GM21717 (cell line): ENCODE measurements around the gene UBE2E1.
"Not testable (repeated sequence)": the region's sequence is repeated elsewhere in the genome, so short reads cannot be mapped to it uniquely, and the experiment has no call there.

Experiments used
- ATAC-seq: cut with Tn5 transposase; IDR thresholded peaks from one replicate; pipeline ENCODE4 v1.9.1; 2021; ENCODE audit warnings: mild to moderate bottlenecking, moderate library complexity; ENCODE audit not compliant: unreplicated experiment

Gene UBE2E1

GRCh38 chr3:23875113-23875725 lies 69.5 kb downstream of the UBE2E1 start:
- no peak for ATAC-seq

- ATAC-seq, result no peak
Observed at GRCh38 chr3:23876923-23877322, 71.2 kb downstream of the UBE2E1 start.

DNA sequence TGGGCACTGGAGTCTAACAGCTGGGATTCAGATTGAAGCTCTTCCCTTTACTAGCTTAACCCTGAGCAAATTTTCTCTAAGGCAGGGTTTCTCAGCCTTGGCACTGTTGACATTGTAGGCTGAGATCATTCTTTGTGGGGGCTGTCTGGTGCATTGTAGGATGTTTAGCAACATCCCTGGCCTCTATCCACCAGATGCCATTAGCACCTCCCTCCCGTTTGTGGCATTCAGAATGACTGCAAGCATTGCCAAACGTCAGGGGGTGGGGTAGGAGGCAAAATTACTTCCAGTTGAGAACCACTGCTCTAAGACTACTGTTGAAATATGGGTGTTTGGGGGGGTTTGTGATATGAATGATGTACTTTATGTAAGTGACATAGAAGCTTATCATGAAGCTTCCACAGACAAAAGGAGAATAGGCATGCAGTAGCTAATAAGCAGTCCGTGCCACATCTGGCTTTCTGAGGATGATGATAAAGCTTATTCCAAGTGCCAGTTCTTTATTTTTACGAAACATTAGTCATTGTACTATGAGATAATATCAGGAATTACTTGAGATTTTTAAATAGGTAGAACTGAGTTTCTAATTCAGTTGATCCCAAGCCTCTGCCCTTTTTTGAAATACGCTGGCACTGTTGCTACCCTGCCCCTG lies 71.7 kb downstream of the UBE2E1 start:
- ATAC-seq, result no peak

DNA sequence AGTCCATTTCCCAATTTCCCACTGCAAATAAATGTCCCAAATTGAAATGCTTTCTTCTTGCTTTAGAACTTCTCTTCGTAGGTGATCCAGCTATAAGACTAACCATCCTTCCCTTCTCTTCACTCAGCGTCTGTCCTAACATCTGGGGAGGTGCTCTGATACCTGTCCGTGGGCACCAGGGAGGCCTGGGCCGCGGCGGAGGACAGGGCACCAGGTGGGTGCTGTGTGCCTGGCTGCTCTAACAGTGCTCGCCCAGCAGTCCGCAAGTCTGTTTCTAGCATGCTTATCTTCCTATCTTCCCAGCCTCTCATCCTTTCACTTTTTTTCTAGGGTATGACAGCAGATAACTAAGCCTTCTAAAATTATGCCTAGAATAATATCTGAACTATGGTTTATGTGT lies 73.7 kb downstream of the UBE2E1 start:
- ATAC-seq, result no peak

DNA sequence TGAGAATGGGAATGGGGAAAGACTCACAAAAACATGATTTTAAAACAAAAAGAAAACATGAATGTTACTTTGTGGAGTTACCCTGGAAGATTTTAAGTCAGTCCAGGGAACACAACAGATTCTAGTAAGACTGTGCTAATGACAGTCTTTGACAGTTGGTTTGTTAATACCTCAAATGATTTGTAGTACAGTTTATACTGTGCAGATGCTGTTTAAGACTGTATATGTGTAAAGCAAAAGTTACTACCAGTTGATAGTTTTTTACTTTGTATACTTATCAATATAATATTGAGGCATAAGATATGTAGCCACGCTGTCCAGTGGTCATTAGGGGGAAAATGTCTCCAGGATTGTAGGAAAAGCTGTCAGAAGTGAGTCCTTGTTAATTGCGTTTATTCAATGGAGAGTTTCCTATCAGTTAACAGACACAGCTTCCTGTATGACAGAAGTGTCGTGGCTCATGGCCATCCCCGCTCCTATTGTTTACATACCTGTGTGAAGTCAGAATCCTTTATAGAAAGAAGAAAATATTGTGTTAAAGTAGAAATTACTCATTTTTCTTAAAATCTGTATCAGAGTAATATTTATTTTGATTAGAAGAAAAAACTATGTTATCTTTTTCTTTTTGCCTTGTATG lies 75.1 kb downstream of the UBE2E1 start:
- no peak for ATAC-seq

GRCh38 chr3:23881993-23882392 lies 76.2 kb downstream of the UBE2E1 start:
- ATAC-seq, result not testable (repeated sequence)

GRCh38 chr3:23882487-23882918 lies 76.7 kb downstream of the UBE2E1 start:
- no peak for ATAC-seq

- ATAC-seq, result no peak
Observed at GRCh38 chr3:23884481-23884880, 78.7 kb downstream of the UBE2E1 start.

DNA sequence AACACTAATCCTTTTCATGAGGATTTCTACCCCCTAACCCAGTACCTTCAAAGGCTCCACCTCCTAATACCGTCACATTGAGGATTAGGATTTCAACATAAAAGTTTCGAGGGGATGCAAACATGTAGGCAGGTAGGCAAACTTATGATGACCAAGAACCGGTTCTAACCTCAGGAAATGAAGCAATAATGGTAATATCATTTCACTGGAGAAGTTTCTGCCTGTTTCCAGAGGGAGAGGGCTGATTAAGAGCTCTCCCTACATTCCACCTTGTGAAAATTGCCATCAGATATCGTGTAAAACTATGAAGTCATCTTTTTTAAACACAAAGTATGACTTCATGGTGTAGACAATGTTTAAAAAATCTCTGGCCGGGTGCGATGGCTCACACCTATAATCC lies 79.5 kb downstream of the UBE2E1 start:
- ATAC-seq, result no peak

DNA sequence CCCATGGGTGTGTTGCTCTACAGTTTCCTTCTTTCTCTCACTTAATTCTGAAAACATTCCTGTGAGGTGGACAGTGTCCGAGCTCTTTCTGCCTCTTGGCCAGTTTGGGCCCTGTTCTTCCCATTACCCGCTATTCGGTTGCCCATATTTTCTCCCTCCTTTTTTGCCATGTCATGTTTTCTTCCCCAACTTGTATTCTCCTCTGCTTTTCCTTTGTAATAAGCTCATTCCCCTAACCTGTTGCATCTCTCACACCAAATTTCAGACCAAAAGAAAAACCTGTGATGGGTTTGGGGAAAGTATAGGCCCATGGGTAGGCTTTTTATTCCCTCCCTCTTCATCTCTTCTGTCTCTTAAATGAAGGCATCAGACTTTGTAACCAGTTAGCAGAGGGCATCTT lies 80.6 kb downstream of the UBE2E1 start:
- no peak for ATAC-seq

- no peak for ATAC-seq
Observed at GRCh38 chr3:23888617-23889228, 83.0 kb downstream of the UBE2E1 start.

DNA sequence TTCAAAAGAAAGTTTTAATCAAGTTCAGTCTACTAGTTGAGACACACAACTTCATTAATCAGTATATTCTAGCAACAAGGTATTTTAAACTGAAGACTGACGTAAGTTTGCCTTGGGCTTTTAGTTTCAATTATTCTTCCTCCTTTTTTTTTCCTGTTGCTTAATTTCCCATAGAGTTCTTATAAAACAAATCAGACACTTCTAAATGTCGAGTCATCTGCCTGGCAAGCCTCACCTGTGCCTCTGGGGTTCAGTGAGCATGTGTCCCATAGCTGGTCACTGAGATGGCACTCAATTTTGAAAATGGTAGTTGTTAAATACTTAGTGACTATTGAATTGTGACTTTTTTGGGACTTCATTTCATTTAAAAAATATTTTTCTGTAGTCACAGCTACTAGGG lies 83.6 kb downstream of the UBE2E1 start:
- no peak for ATAC-seq

GRCh38 chr3:23889950-23890349 lies 84.2 kb downstream of the UBE2E1 start:
- no peak for ATAC-seq

- no peak for ATAC-seq
Observed at GRCh38 chr3:23894254-23895061, 88.7 kb downstream of the UBE2E1 start.

DNA sequence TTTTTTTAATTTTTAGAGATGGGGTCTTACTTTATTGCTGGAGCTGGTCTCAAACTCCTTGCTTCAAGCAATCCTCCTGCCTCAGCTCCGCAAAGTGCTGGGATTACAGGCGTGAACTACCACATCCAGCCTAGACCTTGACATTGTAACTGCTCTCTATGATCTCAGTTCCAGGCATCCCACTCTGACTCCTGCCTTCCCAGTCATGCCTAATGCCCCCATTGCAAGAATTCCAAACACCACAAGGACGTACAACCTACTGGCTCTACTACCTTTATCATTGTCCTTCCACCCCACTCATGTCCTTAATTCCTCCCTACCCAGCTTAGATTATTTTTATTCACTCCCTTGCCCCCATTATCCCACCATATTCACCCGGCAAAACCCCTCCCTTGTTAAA lies 89.4 kb downstream of the UBE2E1 start:
- ATAC-seq, result no peak

GRCh38 chr3:23900744-23901143 lies 95.0 kb downstream of the UBE2E1 start:
- no peak for ATAC-seq

GRCh38 chr3:23904545-23904944 lies 98.8 kb downstream of the UBE2E1 start:
- no peak for ATAC-seq

DNA sequence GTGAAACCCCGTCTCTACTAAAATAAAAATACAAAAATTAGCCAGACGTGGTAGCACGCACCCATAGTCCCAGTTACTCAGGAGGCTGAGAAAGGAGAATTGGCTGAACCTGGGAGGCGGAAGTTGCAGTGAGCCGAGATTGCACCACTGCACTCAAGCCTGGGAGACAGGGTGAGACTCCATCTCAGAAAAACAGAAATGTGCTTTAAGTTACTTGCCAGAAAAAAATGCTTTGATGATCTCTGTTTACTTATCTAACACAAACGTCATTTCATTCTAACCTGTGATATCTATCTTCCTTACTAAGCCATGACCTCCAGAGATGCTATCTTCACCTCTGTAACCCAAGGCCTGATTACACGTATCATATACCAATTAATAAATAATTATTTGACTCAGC lies 103.6 kb downstream of the UBE2E1 start:
- ATAC-seq, result no peak

DNA sequence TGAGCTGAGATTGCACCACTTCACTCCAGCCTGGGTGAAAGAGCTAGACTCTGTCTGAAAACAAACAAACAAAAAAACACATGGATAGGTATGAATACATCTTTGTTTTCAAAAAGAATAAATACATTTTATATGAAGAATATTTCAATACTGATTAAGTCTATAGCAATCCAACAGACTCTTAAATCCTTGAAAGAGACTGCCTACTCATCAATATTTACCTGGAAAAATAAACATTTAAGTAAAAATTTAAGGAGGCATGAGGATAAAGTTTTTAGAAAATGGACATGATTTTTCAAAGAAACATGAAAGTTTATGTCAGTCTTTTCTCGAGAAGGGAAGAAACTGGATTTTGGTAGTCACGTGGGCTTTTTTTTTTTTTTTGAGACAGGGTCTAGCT lies 105.6 kb downstream of the UBE2E1 start:
- no peak for ATAC-seq

DNA sequence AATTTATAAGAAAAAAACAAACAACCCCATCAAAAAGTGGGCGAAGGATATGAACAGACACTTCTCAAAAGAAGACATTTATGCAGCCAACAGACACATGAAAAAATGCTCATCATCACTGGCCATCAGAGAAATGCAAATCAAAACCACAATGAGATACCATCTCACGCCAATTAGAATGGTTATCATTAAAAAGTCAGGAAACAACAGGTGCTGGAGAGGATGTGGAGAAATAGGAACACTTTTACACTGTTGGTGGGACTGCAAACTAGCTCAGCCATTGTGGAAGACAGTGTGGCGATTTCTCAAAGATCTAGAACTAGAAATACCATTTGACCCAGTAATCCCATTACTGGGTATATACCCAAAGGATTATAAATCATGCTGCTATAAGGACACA lies 106.6 kb downstream of the UBE2E1 start:
- not testable (repeated sequence) for ATAC-seq

DNA sequence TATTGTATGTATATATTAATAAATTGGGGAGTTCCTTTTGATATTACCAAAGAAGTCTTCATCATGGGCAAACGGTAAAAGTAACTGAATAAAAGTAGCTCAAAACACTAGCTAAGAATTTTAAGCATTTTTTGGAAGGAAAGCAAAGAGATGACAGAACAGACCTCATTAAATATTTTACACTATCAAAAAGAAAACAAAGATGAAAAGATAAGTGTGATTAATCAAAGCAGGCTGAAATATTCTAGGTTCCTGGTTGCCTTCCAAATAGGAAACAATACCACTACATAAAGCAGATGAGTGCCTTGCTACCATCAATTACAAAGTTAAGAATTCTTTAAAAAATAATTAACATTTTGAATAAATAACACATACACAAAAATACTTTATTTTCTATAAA lies 107.4 kb downstream of the UBE2E1 start:
- ATAC-seq, result no peak
